H1 (cell line): ENCODE measurements around the gene HOXB4. TPM values are rescaled to one million over a fixed set of nuclear protein-coding genes. Genes with fewer than 3 reads are reported as not detected.
A peak's percentile ranks its signal among the peaks of the same experiment; 100 is the strongest.

Experiments used
- CTCF ChIA-PET: fragments of 300-600 bp; sonication (Branson Sonifier 250); formaldehyde crosslinking; loops from one replicate; lab custom pipeline; 2021; ENCODE audit not compliant: partially characterized antibody; lab: Charles Lee
- POLR2A ChIA-PET: fragments of 300-600 bp; sonication (Branson Sonifier 250); formaldehyde crosslinking; loops from one replicate; lab custom pipeline; 2021; ENCODE audit warnings: inconsistent platforms; ENCODE audit not compliant: partially characterized antibody; lab: Charles Lee
- DNase-seq, 2 experiments: peaks; one replicate each; pipeline versions ENCODE4 v3.0.0 to v3.0.0-alpha.2; 2010 to 2022; ENCODE audit warnings: low spot score in 2 of 2, low read depth in 1 of 2, mixed read lengths in 1 of 2
- FAIRE-seq: peaks from 2 replicates; lab custom pipeline; 2011; peaks lifted over from hg19 to GRCh38; lab: Jason Lieb, UNC
- H2AFZ ChIP-seq: 2 replicates; pipeline ENCODE4 v1.8.1; 2012; ENCODE audit warnings: low read length, inconsistent platforms
- H2AK5ac ChIP-seq: 2 replicates; pipeline ENCODE4 v1.6.1; 2013; ENCODE audit warnings: low read depth, low read length
- H2BK120ac ChIP-seq: replicated peaks from 2 replicates; pipeline ENCODE3; 2013; ENCODE audit warnings: low read depth, low read length, inconsistent platforms
- H2BK12ac ChIP-seq: 2 replicates; pipeline ENCODE4 v1.6.1; 2013; ENCODE audit warnings: low read depth, low read length
- H2BK15ac ChIP-seq: 2 replicates; pipeline ENCODE4 v1.6.1; 2013; ENCODE audit warnings: low read length
- H2BK20ac ChIP-seq: 2 replicates; pipeline ENCODE4 v1.6.1; 2013; ENCODE audit warnings: low read length
- H2BK5ac ChIP-seq: 2 replicates; pipeline ENCODE4 v1.6.1; 2013; ENCODE audit warnings: low read depth, low read length
- H3K14ac ChIP-seq: 2 replicates; pipeline ENCODE4 v1.6.1; 2013; ENCODE audit warnings: inconsistent platforms; ENCODE audit not compliant: insufficient read length
- H3K18ac ChIP-seq: 2 replicates; pipeline ENCODE4 v1.6.1; 2013; ENCODE audit warnings: low read length; ENCODE audit errors: extremely low read depth
- H3K23ac ChIP-seq: 2 replicates; pipeline ENCODE4 v1.6.1; 2013; ENCODE audit warnings: inconsistent platforms; ENCODE audit not compliant: insufficient read length
- H3K23me2 ChIP-seq: 2 replicates; pipeline ENCODE4 v1.6.1; 2013; ENCODE audit warnings: low read depth, low read length
- H3K27ac ChIP-seq: 2 replicates; pipeline ENCODE4 v1.6.1; 2011; ENCODE audit warnings: low read depth, low read length, inconsistent platforms
- H3K27me3 ChIP-seq, 4 experiments: replicated peaks in 1 of 4; 1 replicate in 1 of 4; 2 replicates in 3 of 4; pipeline versions ENCODE4 v1.6.1 to v1.8.1; 2011 to 2013; ENCODE audit warnings: low read length in 3 of 4, mild to moderate bottlenecking in 3 of 4, inconsistent platforms in 2 of 4, mixed read lengths in 2 of 4, moderate library complexity in 1 of 4; ENCODE audit not compliant: control insufficient read depth in 3 of 4, insufficient read depth in 3 of 4; ENCODE audit errors: extremely low read depth in 1 of 4
- H3K36me3 ChIP-seq, 4 experiments: 2 replicates each; pipeline versions ENCODE4 v1.6.1 to v1.8.1; 2011 to 2013; ENCODE audit warnings: mild to moderate bottlenecking in 4 of 4, low read length in 3 of 4, moderate library complexity in 2 of 4, control low read depth in 1 of 4, inconsistent platforms in 1 of 4; ENCODE audit not compliant: insufficient read depth in 4 of 4, control insufficient read depth in 2 of 4
- H3K4ac ChIP-seq: replicated peaks from 2 replicates; pipeline ENCODE3; 2013; ENCODE audit warnings: low read length, low read depth, mixed read lengths, inconsistent platforms; ENCODE audit not compliant: insufficient read length
- H3K4me1 ChIP-seq, 4 experiments: replicated peaks in 1 of 4; 1 replicate in 1 of 4; 2 replicates in 3 of 4; pipeline versions ENCODE4 v1.6.1 to v1.8.1; 2011 to 2013; ENCODE audit warnings: low read length in 3 of 4, inconsistent platforms in 2 of 4, mixed read lengths in 1 of 4; ENCODE audit not compliant: insufficient read depth in 4 of 4, control insufficient read depth in 3 of 4
- H3K4me2 ChIP-seq, 2 experiments: 2 replicates each; pipeline versions ENCODE4 v1.6.1 to v1.8.1; 2011 to 2013; ENCODE audit warnings: low read depth in 2 of 2, low read length in 2 of 2, control low read depth in 1 of 2, inconsistent platforms in 1 of 2, mild to moderate bottlenecking in 1 of 2; ENCODE audit not compliant: insufficient read depth in 1 of 2
- H3K4me3 ChIP-seq, 4 experiments: fragments of 200-600, 300-600 bp in 1 of 4; sonication (generic), shearing (Covaris generic), sonication (Bioruptor Twin) in 1 of 4; 2 replicates each; pipeline versions ENCODE4 v1.5.1 to v1.8.1; 2011 to 2016; ENCODE audit warnings: low read length in 4 of 4, low read depth in 3 of 4, control low read depth in 2 of 4, inconsistent platforms in 2 of 4, mild to moderate bottlenecking in 2 of 4, mixed read lengths in 1 of 4, moderate library complexity in 1 of 4; ENCODE audit not compliant: insufficient read depth in 2 of 4; ENCODE audit errors: extremely low read depth in 1 of 4
- H3K56ac ChIP-seq: replicated peaks from 2 replicates; pipeline ENCODE3; 2013; ENCODE audit warnings: low read depth, mild to moderate bottlenecking, mixed read lengths, low read length, inconsistent platforms; ENCODE audit not compliant: insufficient read length
- H3K79me1 ChIP-seq: 2 replicates; pipeline ENCODE4 v1.6.1; 2013; ENCODE audit warnings: low read depth, low read length, control low read depth
- H3K79me2 ChIP-seq, 2 experiments: 2 replicates each; pipeline versions ENCODE4 v1.6.1 to v1.8.1; 2012 to 2013; ENCODE audit warnings: low read length in 2 of 2, mild to moderate bottlenecking in 2 of 2, inconsistent platforms in 1 of 2; ENCODE audit not compliant: insufficient read depth in 2 of 2, control insufficient read depth in 1 of 2
- H3K9ac ChIP-seq, 4 experiments: replicated peaks in 1 of 4; 1 replicate in 1 of 4; 2 replicates in 3 of 4; pipeline versions ENCODE4 v1.6.1 to v1.8.1; 2011 to 2013; ENCODE audit warnings: low read depth in 3 of 4, low read length in 3 of 4, control low read depth in 2 of 4, mild to moderate bottlenecking in 2 of 4, moderate library complexity in 2 of 4, inconsistent platforms in 1 of 4; ENCODE audit errors: extremely low read depth in 1 of 4
- H3K9me3 ChIP-seq, 2 experiments: 2 replicates each; pipeline versions ENCODE4 v1.6.1 to v1.8.1; 2012 to 2013; ENCODE audit warnings: mild to moderate bottlenecking in 2 of 2, moderate library complexity in 2 of 2, control low read depth in 1 of 2, inconsistent platforms in 1 of 2, low read depth in 1 of 2, low read length in 1 of 2, mixed read lengths in 1 of 2; ENCODE audit not compliant: insufficient read depth in 2 of 2
- H4K20me1 ChIP-seq, 2 experiments: replicated peaks in 1 of 2; 2 replicates each; pipeline versions ENCODE3 to v1.8.1; 2011 to 2013; ENCODE audit warnings: inconsistent platforms in 2 of 2, low read length in 2 of 2, mild to moderate bottlenecking in 1 of 2; ENCODE audit not compliant: insufficient read depth in 2 of 2, control insufficient read depth in 1 of 2
- H4K5ac ChIP-seq: 2 replicates; pipeline ENCODE4 v1.6.1; 2013; ENCODE audit warnings: low read length, low read depth, mixed read lengths, inconsistent platforms; ENCODE audit not compliant: insufficient read length
- H4K8ac ChIP-seq: 2 replicates; pipeline ENCODE4 v1.8.0; 2013; ENCODE audit warnings: mild to moderate bottlenecking, moderate library complexity, low read length, inconsistent platforms; ENCODE audit not compliant: insufficient read depth; ENCODE audit errors: extremely low read depth
- H4K91ac ChIP-seq: replicated peaks from 2 replicates; pipeline ENCODE3; 2013; ENCODE audit warnings: low read length, mixed read lengths, inconsistent platforms; ENCODE audit not compliant: insufficient read length
- CBX8 ChIP-seq: fragments of 300-800, 300-1000 bp; sonication (generic); IDR thresholded peaks from 2 replicates; pipeline ENCODE4 v1.7.1; 2016; ENCODE audit warnings: low read depth, low read length, borderline replicate concordance
- EZH2 ChIP-seq: fragments of 200-600 bp; sonication (generic); IDR thresholded peaks from 2 replicates; pipeline ENCODE4 v1.7.1; 2012; ENCODE audit warnings: low read depth, mild to moderate bottlenecking, moderate library complexity, low read length, inconsistent platforms; ENCODE audit not compliant: severe bottlenecking
- GTF2F1 ChIP-seq: IDR thresholded peaks from 2 replicates; pipeline ENCODE4 v1.6.1; 2012; ENCODE audit warnings: low read depth, low read length, improper control_type of control experiment, borderline replicate concordance
- RNF2 ChIP-seq: fragments of 200-900, 300-1000 bp; sonication (generic); IDR thresholded peaks from 2 replicates; pipeline ENCODE4 v1.7.1; 2016; ENCODE audit warnings: borderline replicate concordance, low read depth, mild to moderate bottlenecking, antibody characterized with exemption, low read length; ENCODE audit not compliant: poor library complexity, severe bottlenecking; ENCODE audit errors: missing control alignments
- SUZ12 ChIP-seq: fragments of 200-600 bp; sonication (generic); IDR thresholded peaks from 2 replicates; pipeline ENCODE4 v1.6.1; 2012; ENCODE audit warnings: mild to moderate bottlenecking, inconsistent platforms, low read length, moderate library complexity, mixed read lengths
- WGBS, 2 experiments: shearing (Covaris generic) in 1 of 2; methylation state at CpG; one replicate each; pipeline versions ENCODE4 v1.1.6 to v1.1.7; 2013 to 2015; ENCODE audit warnings: low lambda C conversion rate in 2 of 2, mixed read lengths in 2 of 2, inconsistent platforms in 1 of 2, low coverage in 1 of 2, missing lambda C conversion rate in 1 of 2; ENCODE audit not compliant: insufficient replicate concordance in 2 of 2, insufficient coverage in 1 of 2, insufficient read length in 1 of 2; ENCODE audit errors: extremely low coverage in 1 of 2, missing lambda C conversion rate in 1 of 2; 5-methylcytosine and 5-hydroxymethylcytosine counted together
- polyA plus RNA-seq, 7 experiments: library from polyadenylated mRNA; depleted of rRNA in 3 of 7; stranded (reverse) in 5 of 7; unstranded in 2 of 7; fragments of >200 nt in 5 of 7; fragments of 200-250 nt in 2 of 7; gene quantifications; 1 replicate in 5 of 7; 2 replicates in 1 of 7; 4 replicates in 1 of 7; pipeline versions ENCODE4 v1.2.1 to v1.2.3, GENCODE V29; 2011 to 2013; ENCODE audit warnings: missing spikeins in 2 of 7, mixed read lengths in 2 of 7
- total RNA-seq: library from RNA; stranded (reverse); fragmentation: NEBNext Ultra II Directional; extraction: Animal tissue kit (Norgen Biotek cat#: 25700); gene quantifications from 2 replicates; pipeline ENCODE4 v1.2.1, GENCODE V29; 2021

Gene HOXB4
- total and polyA plus RNA-seq, 2 of the 8 experiments (the other 6 are each of a cell fraction or from before 2014, with no cell fraction given), result not detected

GRCh38 chr17:48574505-48575065, 3.6 kb downstream of the HOXB4 start:
- POLR2A ChIA-PET, result no interaction called here
- H3K23ac ChIP-seq, result no peak overlapping the region
- no peak overlapping the region for H2BK15ac ChIP-seq
- FAIRE-seq (no peak), DNase-seq (no peak)
- no peak overlapping the region for H3K4me3 ChIP-seq
- H3K4ac ChIP-seq, result no peak overlapping the region
- H3K79me1 ChIP-seq, result no peaks in the 10 kb centered on the region
- no peak overlapping the region for H4K8ac ChIP-seq
- H3K4me2 ChIP-seq, result no peak overlapping the region
- no peaks in the 10 kb centered on the region for H3K23me2 ChIP-seq
- no peaks in the 10 kb centered on the region; a peak in 1 of 8 replicates for H3K36me3 ChIP-seq
- H2BK120ac ChIP-seq, result no peak overlapping the region
- 24% methylated on average over 8 of the region's 8 CpGs; no CpG with 5 or more reads in 1 of the 2 experiments for WGBS, 2 experiments
- H2BK12ac ChIP-seq, result no peak overlapping the region
- no peak overlapping the region for H3K27ac ChIP-seq
- H3K14ac ChIP-seq, result no peak overlapping the region
- H4K20me1 ChIP-seq, result peaks cover 18 to 44% of the 10 kb centered on the region in 2 experiments
- H3K79me2 ChIP-seq, result no peaks in the 10 kb centered on the region
- H3K18ac ChIP-seq, result no peak overlapping the region
- peaks cover 99 to 100% (median 100%) of the 10 kb centered on the region in 4 experiments for H3K27me3 ChIP-seq
- no peak overlapping the region for H3K56ac ChIP-seq
- H3K4me1 ChIP-seq, result peaks cover 0 to 9% (median 3%) of the 10 kb centered on the region in 4 experiments; a peak in 4 of 7 replicates
- CTCF ChIA-PET, result interaction anchor here (0.7 to 1.4 kb wide), 7 partner anchors 10 to 253 kb away, joined by 3 to 4 read pairs (median 3); no protein-coding TSS in a partner anchor
- no peak overlapping the region for H2BK20ac ChIP-seq
- H4K5ac ChIP-seq, result no peak overlapping the region
- H3K9ac ChIP-seq, result no peak overlapping the region
- H4K91ac ChIP-seq, result no peak overlapping the region
- H2BK5ac ChIP-seq, result no peak overlapping the region
- TF ChIP-seq RNF2, result peak; percentile 87
- no peak for TF ChIP-seq GTF2F1
- TF ChIP-seq EZH2, result peak; percentile 89
- peak; percentile 70 for TF ChIP-seq SUZ12
- TF ChIP-seq CBX8, result no peak
- H2AK5ac ChIP-seq, result no peak overlapping the region
- no peak overlapping the region for H2AFZ ChIP-seq
- no peaks in the 10 kb centered on the region for H3K9me3 ChIP-seq
